T-helper 1 cell treated with Interleukin-12 subunit alpha and Interleukin-12 subunit beta and Interleukin-4 antibody, amounts not matched to agents 30 ng/mL and 1 ng/mL, for 36 hours (primary cell): ENCODE data around the gene VTN. TPM values are rescaled to one million over a fixed set of nuclear protein-coding genes. Genes with fewer than 3 reads are reported as not detected.

Source experiments
- intact Hi-C: fragments of 100-400 bp; cut with micrococcal nuclease; formaldehyde crosslinking; loops from one replicate; pipeline ENCODE4 v1.15.1; 2024
- total RNA-seq: library from RNA; stranded (reverse); gene quantifications from 2 replicates; pipeline ENCODE4 v1.2.3, GENCODE V29; 2022

The VTN gene
- total RNA-seq, 1 donor from 2014 or later: 0.12 TPM

DNA sequence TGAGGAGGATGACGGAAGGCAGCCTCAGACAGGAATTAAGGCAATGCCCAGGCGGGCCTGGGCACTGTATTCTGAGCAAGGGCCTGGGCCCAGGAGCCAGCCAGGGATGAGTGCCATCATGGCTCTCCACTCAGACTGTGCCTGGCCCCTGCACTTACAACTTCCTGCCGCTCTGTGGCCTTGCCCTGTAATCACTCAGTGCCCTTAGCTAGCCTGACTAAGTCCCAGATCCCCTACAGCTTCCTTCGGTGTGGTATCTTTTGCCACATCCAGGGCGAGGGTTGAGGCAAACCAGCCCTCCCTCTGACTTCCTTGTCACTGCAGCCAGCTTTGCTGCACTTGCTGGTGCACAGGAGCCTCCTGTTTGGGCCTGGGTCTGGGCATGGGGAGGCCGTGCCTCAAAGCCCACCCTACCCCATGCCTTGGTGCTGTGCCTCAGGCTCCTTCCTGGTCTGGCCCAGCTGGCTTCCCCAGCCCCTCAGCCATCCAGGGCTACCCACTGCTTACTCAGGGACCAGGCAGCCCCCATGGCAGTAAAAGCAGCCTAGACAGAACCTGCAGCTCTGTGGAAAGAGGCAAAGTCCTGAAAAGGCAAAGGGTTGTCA lies 26.6 kb upstream of the VTN start:
- intact Hi-C loops: no loop called here

DNA sequence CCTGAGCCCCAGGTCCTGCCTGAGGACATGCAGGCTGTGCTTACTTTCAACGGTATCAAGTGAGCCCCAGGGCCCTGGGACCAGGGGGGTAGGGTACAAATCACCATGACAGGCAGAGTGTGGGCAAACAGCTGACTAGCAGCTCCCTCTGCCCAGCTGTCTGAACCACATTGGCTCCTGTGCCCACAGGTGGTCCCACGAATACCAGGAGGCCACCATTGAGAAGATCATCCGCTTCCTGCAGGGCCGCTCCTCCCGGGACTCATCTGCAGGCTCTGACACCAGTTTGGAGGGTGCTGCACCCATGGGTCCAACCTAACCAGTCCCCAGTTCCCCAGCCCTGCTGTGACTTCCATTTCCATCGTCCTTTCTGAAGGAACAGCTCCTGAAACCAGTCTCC lies 25.9 kb upstream of the VTN start:
- intact Hi-C loops: no loop called here

DNA sequence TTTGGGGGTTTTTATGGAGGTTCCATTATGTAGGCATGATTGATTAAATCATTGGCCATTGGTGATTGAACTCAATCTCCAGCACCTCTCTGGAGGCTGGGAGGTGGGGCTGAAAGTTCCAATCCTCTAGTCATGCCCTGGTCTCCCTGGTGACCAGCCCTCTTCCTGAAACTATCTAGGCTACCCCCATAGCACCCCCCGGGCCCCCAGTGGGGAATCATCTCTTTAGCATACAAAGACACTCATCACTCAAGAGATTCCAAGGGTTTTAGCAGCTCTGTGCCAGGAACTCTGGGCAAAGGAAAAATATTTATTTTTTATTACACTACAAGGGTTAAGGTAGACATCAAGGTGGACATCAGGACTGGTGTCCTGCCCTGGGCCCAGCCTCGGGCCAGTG lies 25.3 kb upstream of the VTN start:
- intact Hi-C loops: no loop called here

DNA sequence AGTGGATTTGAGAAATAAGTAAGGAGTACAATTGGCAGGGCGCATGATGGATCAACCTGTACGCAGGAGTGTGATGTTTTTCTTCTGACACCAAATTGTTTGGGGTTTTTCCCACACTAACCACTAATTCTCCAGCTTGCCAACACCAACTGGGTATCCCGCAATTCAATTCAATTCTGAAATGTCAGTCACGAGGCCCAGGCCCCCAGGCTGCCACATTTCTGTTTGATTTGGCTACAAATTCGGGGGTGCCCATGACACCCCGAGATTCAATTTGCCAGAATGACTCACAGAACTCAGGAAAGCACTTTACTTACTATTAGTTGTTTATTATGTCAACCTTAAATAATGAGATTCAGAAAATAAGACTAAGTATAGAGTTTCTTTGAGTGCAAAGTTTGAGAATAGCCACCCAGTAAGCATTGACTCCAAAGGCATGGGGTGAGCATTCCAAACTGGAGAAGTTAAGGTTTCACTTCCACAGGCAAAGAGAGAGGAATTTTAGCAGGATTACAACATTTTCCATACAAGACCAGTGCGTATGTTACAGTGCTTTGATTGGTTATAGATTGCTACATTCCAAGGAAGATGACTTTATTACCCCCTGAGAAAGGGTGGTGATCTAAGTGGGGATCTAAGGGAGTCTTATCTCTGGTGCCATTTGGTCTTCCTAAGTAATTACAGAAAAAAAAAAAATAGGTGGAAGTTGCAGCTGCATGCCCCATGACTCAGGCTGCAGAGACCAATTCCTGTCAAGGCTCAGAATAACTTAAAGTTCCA lies 24.4 kb upstream of the VTN start:
- intact Hi-C loops: no loop called here

GRCh38 chr17:28392491-28392890 lies 22.4 kb upstream of the VTN start:
- intact Hi-C loops: no loop called here

GRCh38 chr17:28391401-28391800 lies 21.3 kb upstream of the VTN start:
- intact Hi-C loops: no loop called here

DNA sequence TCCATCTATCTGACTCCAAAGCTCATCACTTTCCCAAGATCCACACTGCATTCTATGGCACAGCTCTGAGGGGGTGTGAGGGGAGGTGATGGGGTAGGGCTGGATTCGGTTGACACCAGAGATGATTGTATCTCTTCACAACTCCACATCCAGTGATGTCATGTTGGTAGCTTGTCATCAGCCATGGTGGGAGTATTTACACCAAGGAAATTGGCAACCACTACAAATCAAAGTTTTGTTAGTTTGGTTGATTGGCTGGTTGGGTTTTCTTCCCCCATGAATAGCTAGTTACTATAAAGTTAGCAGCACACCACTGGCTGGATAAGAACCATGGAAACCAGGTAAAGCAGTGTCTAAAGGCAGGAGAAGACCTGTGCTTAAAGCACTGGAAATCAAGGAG lies 20.9 kb upstream of the VTN start:
- intact Hi-C loops: no loop called here

- intact Hi-C loops: no loop called here
Measured at GRCh38 chr17:28390563-28390962, 20.5 kb upstream of the VTN start.

- intact Hi-C loops: no loop called here
Measured at GRCh38 chr17:28390141-28390540, 20.0 kb upstream of the VTN start.

DNA sequence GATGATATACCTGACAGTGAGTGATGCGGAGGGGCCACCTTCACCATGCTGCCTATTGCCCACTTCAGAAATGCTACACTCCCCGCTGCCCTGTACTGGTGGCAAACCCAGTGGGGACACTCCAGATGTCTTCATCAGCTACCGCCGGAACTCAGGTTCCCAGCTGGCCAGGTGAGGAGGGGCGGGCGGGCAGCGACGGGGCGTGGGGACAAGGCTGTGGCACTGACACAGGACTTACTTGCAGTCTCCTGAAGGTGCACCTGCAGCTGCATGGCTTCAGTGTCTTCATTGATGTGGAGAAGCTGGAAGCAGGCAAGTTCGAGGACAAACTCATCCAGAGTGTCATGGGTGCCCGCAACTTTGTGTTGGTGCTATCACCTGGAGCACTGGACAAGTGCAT lies 18.0 kb upstream of the VTN start:
- intact Hi-C loops: no loop called here

DNA sequence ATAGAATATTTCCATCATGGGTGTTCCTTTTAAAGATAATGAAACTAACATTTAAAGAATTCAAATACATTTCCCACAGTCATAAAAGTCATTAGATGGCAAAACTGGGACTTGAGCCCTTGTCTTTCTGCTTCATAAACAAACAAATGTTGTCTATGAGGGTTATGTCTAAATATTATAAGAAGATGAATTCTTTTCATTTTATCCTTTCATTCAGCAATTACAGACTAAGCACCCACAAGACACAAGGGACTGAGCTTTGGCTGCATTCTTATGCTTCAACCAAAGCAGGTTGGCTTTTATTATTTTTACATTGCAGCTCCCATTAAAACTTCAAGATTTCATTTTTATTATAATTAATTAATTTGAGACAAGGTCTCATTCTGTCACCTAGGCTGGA lies 16.3 kb upstream of the VTN start:
- intact Hi-C loops: no loop called here

DNA sequence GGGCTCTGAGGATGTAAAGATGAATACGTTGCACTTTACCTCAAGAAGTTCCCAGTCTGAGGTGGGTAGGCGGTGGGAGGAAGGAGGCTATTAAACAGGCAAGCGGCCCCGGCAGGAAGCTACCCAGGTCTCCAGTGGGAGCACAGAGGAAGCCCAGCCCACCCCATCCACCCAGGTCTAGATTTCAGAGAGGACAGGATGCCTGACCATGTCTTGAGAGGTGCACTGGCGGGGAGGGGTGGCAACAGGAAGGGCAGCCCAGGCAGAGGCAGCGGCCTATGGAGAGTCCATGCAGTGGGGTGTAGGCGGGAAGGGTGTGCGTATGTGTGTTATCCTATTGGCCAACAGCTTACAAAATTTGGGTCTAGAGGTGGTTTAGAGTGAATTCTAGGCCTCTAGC lies 15.3 kb upstream of the VTN start:
- intact Hi-C loops: no loop called here

DNA sequence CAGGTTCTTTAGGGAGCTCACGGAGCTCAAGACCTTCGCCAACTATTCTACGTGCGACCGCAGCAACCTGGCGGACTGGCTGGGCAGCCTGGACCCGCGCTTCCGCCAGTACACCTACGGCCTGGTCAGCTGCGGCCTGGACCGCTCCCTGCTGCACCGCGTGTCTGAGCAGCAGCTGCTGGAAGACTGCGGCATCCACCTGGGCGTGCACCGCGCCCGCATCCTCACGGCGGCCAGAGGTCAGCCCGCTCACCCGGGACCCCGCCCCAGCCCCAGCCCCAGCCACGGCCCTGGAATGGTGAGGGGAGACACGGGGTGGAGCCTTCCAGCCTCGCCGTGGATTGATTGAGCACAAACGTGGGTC lies 14.9 kb upstream of the VTN start:
- intact Hi-C loops: no loop called here

GRCh38 chr17:28384281-28385036 lies 14.4 kb upstream of the VTN start:
- intact Hi-C loops: loop anchor here (1.0 kb wide), 3 partner anchors 13 to 49 kb away; partner anchors contain the start of genes IFT20, POLDIP2, SARM1 and TNFAIP1

GRCh38 chr17:28381141-28381825 lies 11.2 kb upstream of the VTN start:
- intact Hi-C loops: no loop called here

- intact Hi-C loops: loop anchor here (10.0 kb wide), 1 partner anchor 195 kb away; the partner anchor contains the start of genes ALDOC and PIGS
Measured at GRCh38 chr17:28379814-28380801, 10.0 kb upstream of the VTN start.

- intact Hi-C loops: loop anchor here (5.0 to 10.0 kb wide), 5 partner anchors 44 to 339 kb away; partner anchors contain the start of genes ALDOC, BLTP2, PIGS and PROCA1
Measured at GRCh38 chr17:28372945-28373274, 2.8 kb upstream of the VTN start.

- intact Hi-C loops: loop anchor here (5.0 to 10.0 kb wide), 5 partner anchors 45 to 340 kb away; partner anchors contain the start of genes ALDOC, BLTP2, PIGS and PROCA1
Measured at GRCh38 chr17:28372203-28372944, 2.3 kb upstream of the VTN start.
